Right lobe of liver (tissue), 4 donors: ENCODE data around the gene CDIPT.
A peak's percentile ranks its signal among the peaks of the same experiment; 100 is the strongest.

Experiments used
- POLR2A ChIP-seq: fragments of 450-650 bp; IDR thresholded peaks from one replicate; pipeline ENCODE4 v1.6.1; 2017; ENCODE audit warnings: antibody characterized with exemption, mild to moderate bottlenecking
- TF ChIP-seq, protein P1 (sequence below), 4 donors: fragments of 200-600 bp in 3 of 4; fragments of 450-650 bp in 1 of 4; IDR thresholded peaks; one replicate each; pipeline versions ENCODE4 v1.5.1 to v1.8.0; 2016 to 2022; ENCODE audit warnings: antibody characterized with exemption in 4 of 4, mild to moderate bottlenecking in 2 of 4
- donor health status: DM: no; HTN: no; CAD: no.
- donor health status: DM: no; HTN: no; CAD: no.
- donor health status: DM: no; HTN: yes; CAD: no.

GRCh38 chr16:29848420-29849297 lies 14.4 kb downstream of the CDIPT start:
- TF ChIP-seq, protein P1, sequence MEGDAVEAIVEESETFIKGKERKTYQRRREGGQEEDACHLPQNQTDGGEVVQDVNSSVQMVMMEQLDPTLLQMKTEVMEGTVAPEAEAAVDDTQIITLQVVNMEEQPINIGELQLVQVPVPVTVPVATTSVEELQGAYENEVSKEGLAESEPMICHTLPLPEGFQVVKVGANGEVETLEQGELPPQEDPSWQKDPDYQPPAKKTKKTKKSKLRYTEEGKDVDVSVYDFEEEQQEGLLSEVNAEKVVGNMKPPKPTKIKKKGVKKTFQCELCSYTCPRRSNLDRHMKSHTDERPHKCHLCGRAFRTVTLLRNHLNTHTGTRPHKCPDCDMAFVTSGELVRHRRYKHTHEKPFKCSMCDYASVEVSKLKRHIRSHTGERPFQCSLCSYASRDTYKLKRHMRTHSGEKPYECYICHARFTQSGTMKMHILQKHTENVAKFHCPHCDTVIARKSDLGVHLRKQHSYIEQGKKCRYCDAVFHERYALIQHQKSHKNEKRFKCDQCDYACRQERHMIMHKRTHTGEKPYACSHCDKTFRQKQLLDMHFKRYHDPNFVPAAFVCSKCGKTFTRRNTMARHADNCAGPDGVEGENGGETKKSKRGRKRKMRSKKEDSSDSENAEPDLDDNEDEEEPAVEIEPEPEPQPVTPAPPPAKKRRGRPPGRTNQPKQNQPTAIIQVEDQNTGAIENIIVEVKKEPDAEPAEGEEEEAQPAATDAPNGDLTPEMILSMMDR (IDR thresholded peaks at IDR 0.05) = peak; percentile 84 to 95 (median 87)
- no peak for TF ChIP-seq POLR2A
